ENCODE data around the gene DLGAP1.

The DLGAP1 gene

DNA sequence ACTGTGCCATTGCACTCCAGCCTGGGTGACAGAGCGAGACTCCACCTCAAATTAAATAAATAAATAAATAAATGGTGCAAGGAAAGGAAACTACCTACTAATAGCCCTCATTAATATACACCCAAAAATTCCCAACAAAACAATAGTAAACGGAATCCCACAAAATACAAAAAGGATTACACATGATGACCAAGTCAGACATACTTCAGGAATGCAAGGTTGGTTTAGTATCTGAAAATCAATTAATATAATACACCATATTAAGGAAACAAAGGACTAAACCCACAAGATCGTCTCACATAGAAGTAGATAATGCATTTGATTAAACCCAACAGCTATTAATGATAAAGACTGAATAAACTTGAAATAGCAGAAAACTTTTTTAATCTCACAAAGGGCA, 697.7 kb downstream of the DLGAP1 start:
- Mint-ChIP-seq H3K36me3 (no peaks in the 10 kb centered on the region), H3K27me3 (no peaks in the 10 kb centered on the region), H3K9me3 (peaks cover 2% of the 10 kb centered on the region), H3K4me1 (no peaks in the 10 kb centered on the region), H3K4me3 (no peak overlapping the region), H3K27ac (no peak overlapping the region)
- DNase-seq, result no peak
- CTCF ChIA-PET, result interaction anchor here (1.1 kb wide), 1 partner anchor 13 kb away, joined by 3 read pairs; no protein-coding TSS in a partner anchor

DNA sequence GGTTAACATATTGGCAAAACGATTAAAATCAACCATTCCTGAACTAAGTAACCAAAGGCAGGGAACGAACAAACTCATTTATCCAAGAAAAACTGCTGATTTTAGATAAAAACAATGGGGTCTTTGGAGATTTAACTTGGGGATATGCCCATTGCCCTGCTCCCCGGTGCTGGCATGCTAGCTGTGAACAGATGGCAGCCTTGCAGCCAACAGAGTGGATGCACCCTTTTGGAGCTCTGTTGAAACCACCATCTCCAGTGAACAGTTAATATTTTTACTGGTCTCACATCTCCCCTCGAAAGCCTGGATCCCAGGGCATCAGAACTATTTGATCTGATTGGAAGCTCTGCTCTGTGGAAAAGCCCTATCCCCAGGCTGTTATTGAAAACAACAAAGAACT, 702.0 kb downstream of the DLGAP1 start:
- DNase-seq, result no peak
- Mint-ChIP-seq H3K4me1 (no peaks in the 10 kb centered on the region), H3K9me3 (peaks cover 2% of the 10 kb centered on the region), H3K4me3 (no peak overlapping the region), H3K27ac (no peak overlapping the region), H3K36me3 (no peaks in the 10 kb centered on the region), H3K27me3 (no peaks in the 10 kb centered on the region)
- CTCF ChIA-PET, result interaction anchor here (0.6 kb wide), 1 partner anchor 182 kb away, joined by 5 read pairs; no protein-coding TSS in a partner anchor

DNA sequence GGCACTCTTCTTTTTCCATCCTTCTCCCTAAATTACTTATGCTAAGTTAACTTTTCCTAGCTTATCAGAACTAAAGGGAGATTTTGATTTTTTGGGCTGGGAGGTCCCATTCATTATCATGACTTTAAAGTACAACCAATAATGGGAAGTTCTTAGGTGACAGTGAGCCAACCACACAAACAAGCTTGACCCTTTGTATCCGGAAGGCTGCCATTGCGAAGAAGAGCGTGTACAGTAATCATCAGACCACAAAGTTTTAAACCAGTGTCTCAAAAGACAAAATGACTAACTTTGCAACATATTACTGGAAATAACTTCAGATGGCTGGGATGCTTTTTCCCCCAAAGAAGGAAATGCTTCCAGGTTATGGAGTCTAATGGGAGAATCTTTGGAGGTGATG, 707.0 kb downstream of the DLGAP1 start:
- no peaks in the 10 kb centered on the region for H3K36me3 Mint-ChIP-seq
- no peak overlapping the region for H3K4me3 Mint-ChIP-seq
- DNase-seq, result no peak
- no peaks in the 10 kb centered on the region for H3K27me3 Mint-ChIP-seq
- H3K4me1 Mint-ChIP-seq, result no peaks in the 10 kb centered on the region
- no peaks in the 10 kb centered on the region for H3K9me3 Mint-ChIP-seq
- CTCF ChIA-PET, result no interaction called here
- no peak overlapping the region for H3K27ac Mint-ChIP-seq

DNA sequence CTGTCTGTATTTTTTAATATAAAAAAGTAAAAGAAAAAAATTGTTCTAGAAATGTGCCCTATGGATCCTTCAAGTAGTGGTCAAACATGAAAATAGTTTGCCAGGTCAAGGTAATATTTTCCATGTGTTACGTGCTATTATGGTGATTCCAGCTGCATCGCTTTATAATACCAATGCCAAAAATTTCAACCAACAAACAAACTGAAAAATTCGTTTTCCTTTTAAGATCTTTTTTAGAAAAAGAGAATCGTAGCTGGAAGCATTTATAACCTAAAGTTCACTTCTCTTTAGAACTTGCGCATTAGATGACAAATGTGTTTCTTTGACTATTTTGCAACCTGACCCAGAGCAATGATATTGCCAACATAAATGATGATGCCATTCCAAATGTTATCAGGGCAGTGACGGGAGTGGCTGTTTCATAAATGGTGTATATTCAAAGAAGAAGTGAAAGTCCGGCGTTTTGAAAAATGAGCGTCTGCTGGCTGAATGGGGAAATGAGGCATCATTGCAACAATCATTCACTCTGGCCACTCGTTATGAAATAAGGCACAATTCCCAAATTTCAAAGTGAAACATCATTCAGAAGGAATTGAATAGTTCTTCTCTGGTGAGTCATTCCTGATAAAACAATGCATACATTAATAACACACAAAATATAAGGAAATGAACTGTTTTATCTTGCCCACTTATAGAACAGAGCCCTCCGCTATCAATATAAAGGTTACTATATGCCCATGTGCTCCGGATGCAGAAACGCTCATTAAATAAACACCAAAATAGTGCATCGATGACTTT, 707.7 kb downstream of the DLGAP1 start:
- no peak overlapping the region for H3K27ac Mint-ChIP-seq
- H3K27me3 Mint-ChIP-seq, result no peaks in the 10 kb centered on the region
- DNase-seq, result no peak
- no peaks in the 10 kb centered on the region for H3K9me3 Mint-ChIP-seq
- H3K4me3 Mint-ChIP-seq, result no peak overlapping the region
- CTCF ChIA-PET, result interaction anchor here (0.6 kb wide), 1 partner anchor 122 kb away, joined by 4 read pairs; no protein-coding TSS in a partner anchor
- no peaks in the 10 kb centered on the region for H3K4me1 Mint-ChIP-seq
- H3K36me3 Mint-ChIP-seq, result no peaks in the 10 kb centered on the region

DNA sequence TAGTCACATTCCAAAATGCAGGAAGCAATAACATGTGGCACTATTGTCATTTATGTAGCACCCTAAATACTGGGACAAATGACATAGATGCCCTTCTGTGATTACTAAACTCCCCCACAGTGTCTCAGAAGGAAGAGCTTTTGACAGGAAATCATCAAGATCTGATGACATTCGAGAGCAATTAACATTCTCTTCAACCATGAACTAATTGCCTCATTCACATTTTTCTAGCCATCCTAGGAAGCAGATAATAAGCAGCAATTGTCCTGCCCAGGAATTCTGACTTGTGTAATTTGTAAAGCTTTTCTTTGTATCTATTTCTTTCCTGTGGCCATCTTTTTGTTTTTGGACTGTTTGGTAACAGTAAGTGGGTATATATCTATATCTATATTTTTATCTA, 712.6 kb downstream of the DLGAP1 start:
- no peaks in the 10 kb centered on the region for H3K36me3 Mint-ChIP-seq
- H3K27ac Mint-ChIP-seq, result no peak overlapping the region
- DNase-seq, result no peak
- peaks cover 7% of the 10 kb centered on the region for H3K9me3 Mint-ChIP-seq
- CTCF ChIA-PET, result no interaction called here
- H3K4me3 Mint-ChIP-seq, result no peak overlapping the region
- H3K4me1 Mint-ChIP-seq, result no peaks in the 10 kb centered on the region
- H3K27me3 Mint-ChIP-seq, result no peaks in the 10 kb centered on the region

DNA sequence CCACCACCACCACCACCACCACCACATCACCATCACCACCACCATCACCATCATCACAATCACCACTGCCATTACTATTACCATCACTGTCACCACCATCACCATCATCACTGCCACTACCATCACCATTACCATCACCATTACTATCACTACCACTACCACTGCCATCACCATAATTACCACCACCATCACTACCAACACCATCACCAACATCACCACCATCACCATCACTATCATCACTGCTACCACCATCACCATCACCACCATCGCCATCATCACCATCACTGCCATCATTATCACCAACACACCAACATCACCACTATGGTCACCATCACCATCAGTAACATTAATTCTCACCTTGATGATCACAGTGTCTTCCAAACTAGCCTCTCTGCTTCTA, 713.8 kb downstream of the DLGAP1 start:
- Mint-ChIP-seq H3K9me3 (peaks cover 7% of the 10 kb centered on the region), H3K36me3 (no peaks in the 10 kb centered on the region), H3K4me1 (no peaks in the 10 kb centered on the region), H3K4me3 (no peak overlapping the region), H3K27ac (no peak overlapping the region), H3K27me3 (no peaks in the 10 kb centered on the region)
- CTCF ChIA-PET, result no interaction called here
- DNase-seq, result no peak

DNA sequence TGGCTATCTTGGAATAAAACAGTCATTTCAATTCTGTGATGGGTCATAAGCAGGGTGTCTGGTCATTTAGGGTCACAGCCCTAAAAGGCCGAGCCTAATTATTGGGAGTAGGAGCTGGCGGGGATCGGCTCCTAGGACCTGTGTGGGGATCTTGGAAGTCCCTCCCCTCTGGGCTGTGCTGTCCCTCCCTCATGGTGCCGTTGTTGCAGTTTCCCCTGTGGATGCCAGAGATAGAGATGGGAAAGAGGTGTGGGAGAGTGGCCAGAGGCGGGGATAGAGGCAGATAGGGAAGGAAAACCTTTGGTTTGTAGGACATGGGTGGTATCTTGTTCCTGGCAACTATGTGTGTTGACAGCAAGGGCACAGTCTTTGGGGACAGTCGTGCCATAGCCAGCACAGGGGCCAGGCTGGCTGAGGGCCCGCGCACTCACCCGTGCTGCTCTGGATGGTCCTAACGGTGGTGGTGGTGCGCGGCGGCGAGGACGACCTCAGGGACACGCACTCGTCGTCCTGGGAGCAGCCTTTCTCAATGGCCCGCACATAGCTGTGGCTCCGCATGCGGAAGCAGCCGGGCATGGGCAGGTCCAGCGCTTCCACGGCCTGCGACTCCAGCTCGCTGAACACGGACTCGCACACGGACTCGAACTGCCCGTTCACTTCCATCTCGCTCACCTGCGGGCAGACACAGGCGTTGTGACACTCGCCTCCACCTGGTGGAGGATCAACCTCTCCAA, 726.2 kb downstream of the DLGAP1 start:
- no peaks in the 10 kb centered on the region for H3K36me3 Mint-ChIP-seq
- no peaks in the 10 kb centered on the region for H3K9me3 Mint-ChIP-seq
- no peak overlapping the region for H3K4me3 Mint-ChIP-seq
- H3K4me1 Mint-ChIP-seq, result no peaks in the 10 kb centered on the region
- H3K27ac Mint-ChIP-seq, result no peak overlapping the region
- CTCF ChIA-PET, result no interaction called here
- no peak for DNase-seq
- H3K27me3 Mint-ChIP-seq, result peaks cover 5% of the 10 kb centered on the region

DNA sequence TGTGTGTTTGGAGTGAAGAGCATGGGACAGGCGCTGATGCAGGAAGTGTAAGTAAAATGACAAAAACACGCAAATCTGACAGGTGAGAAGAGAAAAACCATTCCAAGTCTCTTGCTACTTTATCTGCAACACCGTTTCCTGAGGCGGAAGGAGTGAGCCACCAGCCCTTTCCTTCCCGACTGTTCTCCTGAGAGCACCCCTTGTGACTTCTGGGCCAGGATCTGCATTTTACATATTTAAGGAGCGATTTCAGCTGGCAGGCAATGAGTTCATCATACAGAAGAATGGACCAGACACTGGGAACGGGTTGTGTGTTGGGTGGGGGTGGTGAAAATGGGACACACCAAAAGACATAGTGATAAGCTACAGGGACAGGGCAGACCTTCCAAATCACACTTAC, 727.8 kb downstream of the DLGAP1 start:
- CTCF ChIA-PET, result no interaction called here
- Mint-ChIP-seq H3K4me1 (no peaks in the 10 kb centered on the region), H3K9me3 (no peaks in the 10 kb centered on the region), H3K27me3 (peaks cover 6% of the 10 kb centered on the region), H3K27ac (no peak overlapping the region), H3K36me3 (no peaks in the 10 kb centered on the region), H3K4me3 (no peak overlapping the region)
- no peak for DNase-seq

DNA sequence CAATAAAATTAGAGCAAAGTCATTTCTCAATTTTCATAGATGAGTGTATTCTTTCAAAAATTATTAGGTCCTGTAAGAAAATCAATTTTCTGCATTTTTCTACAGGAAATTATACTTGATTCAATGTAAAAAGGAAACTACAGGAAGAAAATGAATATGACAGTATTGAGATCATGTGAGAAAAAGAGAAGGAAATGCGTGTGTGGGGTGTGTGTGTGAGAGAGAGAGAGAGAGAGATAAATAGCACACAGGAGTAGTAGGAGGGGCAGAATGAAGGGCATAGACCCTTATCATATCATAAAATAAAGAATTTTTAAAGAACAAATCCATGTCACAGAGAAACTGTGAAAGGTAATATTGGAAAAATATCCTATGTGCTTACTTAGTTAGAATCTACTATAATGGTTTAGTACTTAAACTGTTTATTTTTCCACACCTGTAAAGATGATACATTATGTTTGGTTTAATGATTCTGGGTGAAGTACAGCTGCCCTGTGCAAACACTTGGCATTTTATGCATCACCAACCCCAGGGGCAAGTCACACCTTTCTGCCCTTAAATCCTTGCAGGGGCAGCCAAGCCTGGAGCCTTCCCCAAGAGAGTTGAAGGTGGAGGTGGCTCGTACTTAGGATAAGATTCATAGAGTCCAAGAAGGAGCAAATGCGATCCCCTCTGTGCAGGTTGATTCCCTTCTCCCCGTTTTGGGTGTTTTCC, 728.7 kb downstream of the DLGAP1 start:
- H3K36me3 Mint-ChIP-seq, result no peaks in the 10 kb centered on the region
- DNase-seq, result no peak
- CTCF ChIA-PET, result no interaction called here
- H3K4me3 Mint-ChIP-seq, result no peak overlapping the region
- H3K4me1 Mint-ChIP-seq, result no peaks in the 10 kb centered on the region
- no peaks in the 10 kb centered on the region for H3K9me3 Mint-ChIP-seq
- peaks cover 7% of the 10 kb centered on the region for H3K27me3 Mint-ChIP-seq
- no peak overlapping the region for H3K27ac Mint-ChIP-seq

DNA sequence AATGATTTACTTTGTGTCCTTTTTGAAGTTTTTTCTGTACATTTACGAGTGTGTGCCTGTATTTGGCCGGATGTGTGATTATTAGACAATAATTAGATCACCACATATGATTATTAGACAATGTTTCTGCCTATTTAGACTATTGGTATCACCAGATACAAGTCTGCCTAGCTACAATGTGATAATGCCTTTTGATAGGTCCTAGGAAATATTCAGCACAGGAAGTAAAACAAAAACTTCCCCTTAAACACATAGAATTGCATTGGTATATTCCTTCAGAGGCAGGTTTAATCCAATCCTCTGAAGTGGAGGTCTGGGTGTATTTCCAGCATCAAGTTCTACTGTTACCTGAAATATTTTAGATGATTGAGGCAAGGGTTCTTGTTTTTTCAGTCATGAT, 730.0 kb downstream of the DLGAP1 start:
- no peaks in the 10 kb centered on the region for H3K4me1 Mint-ChIP-seq
- no peak overlapping the region for H3K27ac Mint-ChIP-seq
- no peak overlapping the region for H3K4me3 Mint-ChIP-seq
- no peak for DNase-seq
- H3K36me3 Mint-ChIP-seq, result no peaks in the 10 kb centered on the region
- peaks cover 12% of the 10 kb centered on the region for H3K27me3 Mint-ChIP-seq
- CTCF ChIA-PET, result no interaction called here
- H3K9me3 Mint-ChIP-seq, result no peaks in the 10 kb centered on the region

DNA sequence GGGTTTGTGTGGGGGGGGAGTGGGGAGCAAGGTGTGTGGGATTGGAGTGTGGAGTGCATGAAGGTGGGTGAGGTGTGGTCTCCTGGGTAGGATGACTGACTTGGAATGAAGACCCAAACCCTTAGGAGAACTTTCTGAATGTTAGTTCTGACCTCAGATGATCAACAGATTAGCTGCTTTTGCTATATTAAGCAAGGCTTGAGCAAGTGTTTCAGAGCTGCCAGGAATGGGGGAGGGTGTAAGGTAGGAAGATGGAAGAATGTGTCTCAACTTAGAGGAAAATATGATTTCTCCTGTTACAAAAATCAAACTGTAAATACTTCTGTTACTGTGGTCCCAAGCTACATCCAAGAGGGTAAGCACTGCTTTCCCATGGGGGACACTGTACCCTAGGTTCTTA, 731.6 kb downstream of the DLGAP1 start:
- CTCF ChIA-PET, result no interaction called here
- H3K4me3 Mint-ChIP-seq, result no peak overlapping the region
- no peaks in the 10 kb centered on the region for H3K9me3 Mint-ChIP-seq
- H3K27ac Mint-ChIP-seq, result no peak overlapping the region
- H3K27me3 Mint-ChIP-seq, result peaks cover 12% of the 10 kb centered on the region
- no peaks in the 10 kb centered on the region for H3K4me1 Mint-ChIP-seq
- no peaks in the 10 kb centered on the region for H3K36me3 Mint-ChIP-seq
- no peak for DNase-seq

DNA sequence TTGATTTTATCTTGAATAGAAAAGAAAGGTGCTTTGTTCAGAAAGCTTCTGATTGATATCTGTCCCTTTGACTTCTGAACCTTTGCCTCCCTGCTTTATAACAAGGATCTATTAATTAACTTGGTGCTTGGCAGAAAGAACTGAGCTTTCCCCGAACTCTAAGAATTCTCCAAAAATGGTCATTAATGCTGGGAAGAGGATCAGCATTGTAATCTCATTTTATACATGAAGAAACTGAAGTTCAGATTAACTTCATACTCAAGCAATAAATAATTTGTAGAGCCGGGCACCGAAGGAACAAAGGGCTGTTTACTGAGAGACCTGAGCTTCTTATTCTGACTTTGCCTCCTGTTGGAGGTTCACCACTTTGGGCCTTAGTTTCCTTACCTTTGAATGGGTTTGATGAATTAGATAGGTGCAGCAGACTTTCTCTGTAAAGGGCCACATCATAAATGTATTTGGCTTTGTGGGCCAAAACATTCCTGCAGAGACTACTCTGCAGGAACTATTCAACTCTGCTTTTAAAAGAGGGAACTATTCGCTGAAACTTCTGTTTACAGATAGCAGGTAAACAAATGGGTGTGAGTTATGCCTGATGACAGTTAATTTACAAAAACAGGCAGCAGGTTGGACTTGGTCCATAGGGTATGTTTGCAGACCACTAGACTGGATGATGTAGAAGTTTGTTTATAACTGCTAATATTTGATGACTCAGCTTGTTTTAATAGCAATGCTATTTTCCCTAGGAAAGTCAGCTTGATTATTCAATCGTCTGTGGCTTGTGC, 732.3 kb downstream of the DLGAP1 start:
- Mint-ChIP-seq H3K36me3 (no peaks in the 10 kb centered on the region), H3K27me3 (peaks cover 12% of the 10 kb centered on the region), H3K4me3 (no peak overlapping the region), H3K9me3 (no peaks in the 10 kb centered on the region), H3K4me1 (no peaks in the 10 kb centered on the region), H3K27ac (no peak overlapping the region)
- CTCF ChIA-PET, result no interaction called here
- no peak for DNase-seq

DNA sequence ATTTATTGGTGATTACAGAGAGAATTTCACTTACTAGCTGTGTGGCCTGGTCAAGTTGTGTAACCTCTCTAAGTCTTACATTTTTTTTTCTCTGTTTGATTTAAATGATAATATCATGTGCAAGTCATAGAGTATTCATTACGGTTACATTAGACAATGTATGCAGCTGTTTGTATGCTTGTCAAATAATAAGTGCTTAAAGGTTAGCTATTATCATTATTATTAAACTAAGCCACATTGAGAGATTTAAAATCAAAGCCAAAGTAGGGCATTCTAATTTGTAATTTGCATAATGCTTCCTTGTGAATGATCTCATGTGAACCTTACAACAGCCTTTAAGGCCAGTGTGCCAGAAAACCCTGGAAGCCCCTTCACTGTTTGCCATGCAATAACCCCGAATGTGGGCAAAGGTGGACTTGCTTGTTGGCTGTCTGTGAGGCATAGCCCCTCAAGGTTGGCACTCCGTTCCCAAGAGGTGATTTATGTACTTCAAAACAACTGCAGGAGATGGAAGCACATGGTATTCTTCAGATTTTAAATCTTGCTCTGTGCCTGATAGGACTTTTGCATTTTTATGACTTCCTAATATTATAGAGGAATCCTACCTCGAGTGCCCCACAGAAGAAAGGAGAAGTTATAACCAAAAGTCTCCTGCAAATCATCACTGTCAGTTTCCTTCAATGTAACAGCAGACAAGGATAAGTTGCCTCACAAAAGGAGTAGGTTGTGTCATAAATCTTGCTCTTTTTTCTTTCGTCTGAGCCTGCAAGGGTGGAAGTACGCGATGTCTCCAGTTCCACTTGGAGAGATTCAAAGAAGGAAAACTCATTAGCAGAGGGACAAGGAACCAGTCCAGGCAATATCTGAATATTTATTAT, 733.1 kb downstream of the DLGAP1 start:
- no peak overlapping the region for H3K4me3 Mint-ChIP-seq
- H3K27ac Mint-ChIP-seq, result no peak overlapping the region
- H3K4me1 Mint-ChIP-seq, result no peaks in the 10 kb centered on the region
- DNase-seq, result no peak
- CTCF ChIA-PET, result no interaction called here
- H3K27me3 Mint-ChIP-seq, result peaks cover 8% of the 10 kb centered on the region
- H3K9me3 Mint-ChIP-seq, result no peaks in the 10 kb centered on the region
- no peaks in the 10 kb centered on the region for H3K36me3 Mint-ChIP-seq
